SK-N-MC (cell line): Measurements from ENCODE around the gene RIN2.
"Not testable (repeated sequence)": the region's sequence is repeated elsewhere in the genome, so short reads cannot be mapped to it uniquely, and the experiment has no call there.

ENCODE experiments used
- DNase-seq: peaks from one replicate; pipeline ENCODE4 v3.0.0-alpha.2; 2011; ENCODE audit warnings: low read depth, low spot score
- H3K27ac ChIP-seq: fragments of 200-600 bp; sonication (generic); 2 replicates; pipeline ENCODE4 v1.5.1; 2016; ENCODE audit warnings: mixed run types
- H3K36me3 ChIP-seq: fragments of 200-600 bp; sonication (generic); 2 replicates; pipeline ENCODE4 v1.6.1; 2017; ENCODE audit warnings: antibody characterized with exemption, low read length, mixed read lengths; ENCODE audit not compliant: insufficient read depth
- H3K4me3 ChIP-seq: fragments of 200-600 bp; sonication (generic); 2 replicates; pipeline ENCODE4 v1.5.1; 2016
- H3K9ac ChIP-seq: fragments of 200-600 bp; sonication (generic); 2 replicates; pipeline ENCODE4 v1.8.0; 2017; ENCODE audit warnings: mixed run types, mixed read lengths; ENCODE audit not compliant: insufficient read length
- H3K9me3 ChIP-seq: fragments of 200-600 bp; sonication (generic); 2 replicates; pipeline ENCODE4 v1.6.1; 2017; ENCODE audit warnings: low read depth, mild to moderate bottlenecking, antibody characterized with exemption, low read length, moderate library complexity, mixed read lengths
- EZH2 ChIP-seq: fragments of 200-600 bp; sonication (generic); IDR thresholded peaks from one replicate; pipeline ENCODE4 v1.6.1; 2017; ENCODE audit warnings: antibody characterized with exemption
- FOXP2 ChIP-seq: optimal IDR thresholded peaks from 2 replicates; pipeline ENCODE3; 2011; ENCODE audit warnings: mild to moderate bottlenecking, moderate library complexity; ENCODE audit not compliant: insufficient read depth; ENCODE audit errors: extremely low read length, control extremely low read depth
- POLR2AphosphoS5 ChIP-seq: IDR thresholded peaks from 2 replicates; pipeline ENCODE4 v1.6.1; 2012; ENCODE audit warnings: mild to moderate bottlenecking, low read depth, low read length, borderline replicate concordance

RIN2 gene

GRCh38 chr20:19791887-19792286, 33.8 kb downstream of the RIN2 start:
- H3K36me3 ChIP-seq, result no peaks in the 10 kb centered on the region
- H3K9ac ChIP-seq, result no peak overlapping the region
- DNase-seq, result no peak
- TF ChIP-seq FOXP2, result no peak
- TF ChIP-seq POLR2AphosphoS5, result no peak
- no peak for TF ChIP-seq EZH2
- H3K9me3 ChIP-seq, result no peaks in the 10 kb centered on the region; the same call in 1 of the 2 replicates
- no peak overlapping the region for H3K27ac ChIP-seq
- no peak overlapping the region for H3K4me3 ChIP-seq

- Histone ChIP-seq H3K36me3 (no peaks in the 10 kb centered on the region), H3K9ac (no peak overlapping the region), H3K27ac (no peak overlapping the region), H3K9me3 (no peaks in the 10 kb centered on the region; the same call in 1 of the 2 replicates), H3K4me3 (no peak overlapping the region)
- TF ChIP-seq POLR2AphosphoS5, result no peak
- no peak for TF ChIP-seq FOXP2
- no peak for TF ChIP-seq EZH2
- DNase-seq, result no peak
Measured at GRCh38 chr20:19793716-19794115, 35.7 kb downstream of the RIN2 start.

- H3K9ac ChIP-seq, result no peak overlapping the region
- no peak overlapping the region for H3K4me3 ChIP-seq
- DNase-seq, result no peak
- TF ChIP-seq EZH2 (no peak), FOXP2 (no peak)
- H3K27ac ChIP-seq, result no peak overlapping the region
- no peaks in the 10 kb centered on the region for H3K9me3 ChIP-seq
- H3K36me3 ChIP-seq, result no peaks in the 10 kb centered on the region
Measured at GRCh38 chr20:19794941-19795340, 36.9 kb downstream of the RIN2 start.

GRCh38 chr20:19799325-19799724, 41.3 kb downstream of the RIN2 start:
- no peak overlapping the region for H3K9ac ChIP-seq
- H3K4me3 ChIP-seq, result no peak overlapping the region
- DNase-seq, result no peak
- TF ChIP-seq POLR2AphosphoS5 (no peak), FOXP2 (no peak), EZH2 (no peak)
- no peak overlapping the region for H3K27ac ChIP-seq
- no peaks in the 10 kb centered on the region for H3K9me3 ChIP-seq
- peaks cover 4% of the 10 kb centered on the region; the same call in 1 of the 2 replicates for H3K36me3 ChIP-seq

GRCh38 chr20:19802099-19802491, 44.0 kb downstream of the RIN2 start:
- no peak overlapping the region for H3K27ac ChIP-seq
- no peak for TF ChIP-seq FOXP2
- no peak for TF ChIP-seq POLR2AphosphoS5
- TF ChIP-seq EZH2, result no peak
- H3K9me3 ChIP-seq, result no peaks in the 10 kb centered on the region

GRCh38 chr20:19802492-19803158, 44.6 kb downstream of the RIN2 start:
- no peaks in the 10 kb centered on the region for H3K9me3 ChIP-seq
- TF ChIP-seq POLR2AphosphoS5, result no peak
- TF ChIP-seq EZH2, result no peak
- TF ChIP-seq FOXP2, result no peak
- H3K9ac ChIP-seq, result no peak overlapping the region
- H3K36me3 ChIP-seq, result peaks cover 4% of the 10 kb centered on the region; the same call in 1 of the 2 replicates
- H3K27ac ChIP-seq, result no peak overlapping the region
- no peak overlapping the region for H3K4me3 ChIP-seq
- no peak for DNase-seq

More at GRCh38 chr20:19802099-19802491, 44.0 kb downstream of the RIN2 start:
- no peak overlapping the region for H3K9ac ChIP-seq
- H3K4me3 ChIP-seq, result no peak overlapping the region
- DNase-seq, result no peak
- H3K36me3 ChIP-seq, result peaks cover 4% of the 10 kb centered on the region; the same call in 1 of the 2 replicates

- not testable (repeated sequence) for H3K4me3 ChIP-seq, DNase-seq, H3K9ac ChIP-seq, H3K36me3 ChIP-seq, H3K9me3 ChIP-seq, H3K27ac ChIP-seq
Measured at GRCh38 chr20:19806276-19806675, 48.2 kb downstream of the RIN2 start.

- TF ChIP-seq POLR2AphosphoS5 (no peak), EZH2 (no peak), FOXP2 (no peak)
- 0 out of 2 replicates have a peak overlapping the region, but pooled peaks have one; percentile 17 for H3K27ac ChIP-seq
- H3K9ac ChIP-seq, result no peak overlapping the region
- H3K4me3 ChIP-seq, result no peak overlapping the region
- no peaks in the 10 kb centered on the region for H3K9me3 ChIP-seq
- H3K36me3 ChIP-seq, result peaks cover 4% of the 10 kb centered on the region; the same call in 1 of the 2 replicates
- no peak for DNase-seq
Measured at GRCh38 chr20:19806806-19807190, 48.7 kb downstream of the RIN2 start.

- Histone ChIP-seq H3K27ac (peak overlapping the region; percentile 65), H3K4me3 (no peak overlapping the region), H3K36me3 (peaks cover 4% of the 10 kb centered on the region; the same call in 1 of the 2 replicates), H3K9me3 (no peaks in the 10 kb centered on the region), H3K9ac (peak overlapping the region; percentile 7)
- DNase-seq, result no peak
- TF ChIP-seq EZH2 (no peak), POLR2AphosphoS5 (no peak; the same call in 1 of the 2 replicates), FOXP2 (no peak)
Measured at GRCh38 chr20:19807191-19807945, 49.3 kb downstream of the RIN2 start.
